ENCODE results near the gene ANKRD9. TPM values are rescaled to one million over a fixed set of nuclear protein-coding genes. Genes with fewer than 3 reads are reported as not detected.

Gene ANKRD9
- total and polyA plus RNA-seq, 4 donors = 4.4 to 21.3 (median 8.3) TPM

DNA sequence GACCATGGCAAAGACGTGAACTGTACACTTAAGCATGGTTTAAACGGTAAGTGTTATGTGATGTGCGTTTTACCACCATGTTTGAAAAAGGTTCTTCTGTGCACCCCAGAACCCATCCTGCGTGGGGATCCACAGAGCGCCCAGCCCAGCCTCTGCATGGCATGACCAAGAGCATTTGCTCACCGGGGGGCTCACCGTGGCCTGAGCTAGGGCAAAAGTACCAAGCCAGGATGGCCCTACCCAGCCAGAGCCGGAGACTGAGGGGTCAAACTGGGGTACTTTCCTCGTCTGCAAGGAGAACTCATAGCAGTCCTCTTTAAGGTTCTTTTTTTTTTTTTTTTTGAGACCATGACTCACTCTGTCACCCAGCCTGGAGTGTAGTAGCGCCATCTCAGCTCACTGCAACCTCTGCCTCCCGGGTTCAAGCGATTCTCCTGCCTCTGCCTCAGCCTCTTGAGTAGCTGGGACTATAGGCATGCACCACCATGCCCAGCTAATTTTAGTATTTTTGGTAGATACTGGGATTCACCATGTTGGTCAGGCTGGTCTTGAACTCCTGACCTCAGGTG, 16.4 kb upstream of the ANKRD9 start:
- H3K4me1 ChIP-seq (ENCODE audit: control insufficient read depth in 5 of 5, insufficient read depth in 5 of 5, low read length in 5 of 5) = peaks cover 0 to 26% (median 10%) of the 10 kb centered on the region in 5 donors
- WGBS, 2 donors = 79 to 86% methylated on average over 12 of the region's 12 CpGs
- no peak for DNase-seq
- no peaks in the 10 kb centered on the region for H3K27me3 ChIP-seq (ENCODE audit: control insufficient read depth in 3 of 3, insufficient read depth in 3 of 3, low read length in 2 of 3)
- H3K36me3 ChIP-seq (ENCODE audit: control insufficient read depth in 4 of 4, insufficient read depth in 4 of 4, low read length in 4 of 4) = no peaks in the 10 kb centered on the region
- no peak for TF ChIP-seq CTCF (IDR thresholded peaks at IDR 0.05; ENCODE audit: control extremely low read depth, extremely low read depth)
- H3K27ac ChIP-seq (ENCODE audit: low read depth in 1 of 2, low read length in 1 of 2) = peak overlapping the region in 1 of 2 donors; percentile 1
- H3K9ac ChIP-seq (ENCODE audit: insufficient read depth in 1 of 2, low read length in 2 of 2) = peak overlapping the region in 1 of 2 donors; percentile 86
- no peaks in the 10 kb centered on the region for H3K9me3 ChIP-seq (ENCODE audit: control insufficient read depth in 4 of 4, insufficient read depth in 3 of 4, low read length in 3 of 4)
- no peak for ATAC-seq (ENCODE audit: insufficient read depth, low FRiP score)
- H3K4me3 ChIP-seq = no peak overlapping the region

DNA sequence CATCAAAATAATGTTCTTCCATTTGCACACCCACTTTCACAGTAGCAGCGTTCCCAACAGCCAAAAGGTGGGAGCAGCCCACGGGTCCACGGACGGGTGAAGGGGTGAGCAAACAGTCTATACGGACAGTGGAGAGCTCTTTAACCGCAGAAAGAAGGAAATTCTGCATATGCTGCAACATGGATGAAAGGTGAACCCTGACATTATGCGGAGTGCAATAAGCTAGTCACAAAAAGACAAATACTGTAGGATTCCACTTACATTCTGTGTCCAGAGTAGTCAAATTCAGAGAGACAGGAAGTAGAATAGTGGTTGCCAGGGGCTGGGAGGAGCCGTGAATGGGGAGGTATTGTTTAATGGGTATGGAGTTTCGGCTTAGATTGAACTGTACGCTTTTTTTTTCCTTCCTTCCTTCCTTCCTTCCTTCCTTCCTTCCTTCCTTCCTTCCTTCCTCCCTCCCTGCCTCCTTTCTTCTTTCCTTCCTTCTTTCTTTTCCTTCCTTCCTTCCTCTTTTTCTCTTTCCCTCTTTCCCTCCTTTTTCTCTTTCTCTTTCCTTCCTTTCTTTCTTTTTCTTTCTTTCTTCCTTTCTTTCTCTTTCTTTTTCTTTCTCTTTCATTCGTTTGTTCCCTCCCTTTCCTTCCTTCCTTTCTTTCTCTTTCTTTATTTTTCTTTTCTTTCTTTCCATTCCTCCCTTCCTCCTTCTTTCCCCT, 15.8 kb upstream of the ANKRD9 start:
- peak overlapping the region; percentile 18 for H3K4me3 ChIP-seq
- H3K9me3 ChIP-seq (ENCODE audit: control insufficient read depth in 4 of 4, insufficient read depth in 3 of 4, low read length in 3 of 4) = no peaks in the 10 kb centered on the region
- H3K27me3 ChIP-seq (ENCODE audit: control insufficient read depth in 3 of 3, insufficient read depth in 3 of 3, low read length in 2 of 3) = no peaks in the 10 kb centered on the region
- peak overlapping the region; percentile 58 to 91 for H3K27ac ChIP-seq (ENCODE audit: low read depth in 1 of 2, low read length in 1 of 2)
- 1% methylated on average over 11 of the region's 11 CpGs for WGBS, 2 donors
- H3K36me3 ChIP-seq (ENCODE audit: control insufficient read depth in 4 of 4, insufficient read depth in 4 of 4, low read length in 4 of 4) = no peaks in the 10 kb centered on the region
- no peak for TF ChIP-seq CTCF (IDR thresholded peaks at IDR 0.05; ENCODE audit: control extremely low read depth, extremely low read depth)
- H3K9ac ChIP-seq (ENCODE audit: insufficient read depth in 1 of 2, low read length in 2 of 2) = peak overlapping the region in 1 of 2 donors; percentile 86
- ATAC-seq (ENCODE audit: insufficient read depth, low FRiP score) (peak; percentile 6), DNase-seq (peak; percentile 75 to 89 (median 89))
- H3K4me1 ChIP-seq (ENCODE audit: control insufficient read depth in 5 of 5, insufficient read depth in 5 of 5, low read length in 5 of 5) = peaks cover 0 to 26% (median 10%) of the 10 kb centered on the region in 5 donors

DNA sequence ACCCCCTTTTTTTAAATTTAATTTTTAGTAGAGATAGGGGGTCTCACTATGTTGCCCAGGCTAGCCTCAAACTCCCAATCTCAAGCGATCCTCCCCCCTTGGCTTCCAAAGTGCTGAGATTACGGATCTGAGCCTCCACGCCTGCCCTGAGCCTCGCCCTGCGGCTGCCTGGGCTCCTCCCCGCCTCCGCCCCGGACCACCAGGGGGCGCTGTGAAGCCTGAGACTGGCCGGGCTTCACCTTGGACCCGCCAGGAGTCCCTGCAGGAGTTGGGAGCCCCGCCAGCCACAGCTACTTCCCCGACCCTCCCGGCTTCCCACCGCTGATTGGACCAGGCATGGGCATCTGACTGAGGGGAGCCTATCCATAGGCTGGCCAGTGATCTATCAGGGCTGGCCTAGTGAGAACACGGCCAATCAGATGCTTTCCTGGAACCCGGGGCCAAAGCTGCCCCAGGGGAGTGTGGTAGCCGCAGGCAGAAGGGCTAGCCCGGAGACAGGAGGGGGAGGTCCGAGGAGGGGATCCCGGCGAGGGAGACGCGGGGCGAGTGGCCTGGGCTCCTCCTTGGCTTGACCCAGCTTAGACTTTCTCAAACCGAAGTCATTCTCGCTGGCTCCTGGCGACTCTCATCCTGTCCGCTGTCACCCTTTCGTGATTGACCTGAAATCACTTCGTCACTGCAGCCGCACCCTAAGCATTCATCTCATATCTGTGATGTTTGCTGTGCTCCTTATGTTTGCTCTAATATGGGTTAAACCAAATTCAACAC, 15.1 kb upstream of the ANKRD9 start:
- Histone ChIP-seq H3K36me3 (ENCODE audit: control insufficient read depth in 4 of 4, insufficient read depth in 4 of 4, low read length in 4 of 4) (no peaks in the 10 kb centered on the region), H3K27ac (ENCODE audit: low read depth in 1 of 2, low read length in 1 of 2) (peak overlapping the region; percentile 58 to 91), H3K4me1 (ENCODE audit: control insufficient read depth in 5 of 5, insufficient read depth in 5 of 5, low read length in 5 of 5) (peaks cover 0 to 26% (median 10%) of the 10 kb centered on the region in 5 donors), H3K9me3 (ENCODE audit: control insufficient read depth in 4 of 4, insufficient read depth in 3 of 4, low read length in 3 of 4) (no peaks in the 10 kb centered on the region), H3K4me3 (peak overlapping the region; percentile 36), H3K27me3 (ENCODE audit: control insufficient read depth in 3 of 3, insufficient read depth in 3 of 3, low read length in 2 of 3) (no peaks in the 10 kb centered on the region), H3K9ac (ENCODE audit: insufficient read depth in 1 of 2, low read length in 2 of 2) (peak overlapping the region in 1 of 2 donors; percentile 86)
- peak; percentile 96 for TF ChIP-seq CTCF (IDR thresholded peaks at IDR 0.05; ENCODE audit: control extremely low read depth, extremely low read depth)
- ATAC-seq (ENCODE audit: insufficient read depth, low FRiP score) = peak; percentile 94
- 0 to 1% methylated on average over 32 of the region's 32 CpGs for WGBS, 2 donors
- peak; percentile 99 to 100 (median 100) for DNase-seq
